ENCODE measurements around the gene SAA1. TPM values are rescaled to one million over a fixed set of nuclear protein-coding genes. Genes with fewer than 3 reads are reported as not detected.

Gene SAA1
- total RNA-seq, 2 experiments from 2014 or later, result not detected

GRCh38 chr11:18299721-18300120 is 33.7 kb downstream of the SAA1 start:
- intact Hi-C loops (cut with micrococcal nuclease; ENCODE audit: unreplicated experiment), result no loop called here

GRCh38 chr11:18304745-18305144 is 38.7 kb downstream of the SAA1 start:
- BruUV-seq (replicated peaks), result no TSS peak
- no peak overlapping the region for H2AFZ ChIP-seq (ENCODE audit: low read length)
- intact Hi-C loops (cut with micrococcal nuclease; ENCODE audit: unreplicated experiment), result no loop called here
- CTCF ChIA-PET (ENCODE audit: unreplicated experiment), result no interaction called here
- no peak overlapping the region for H3K27ac ChIP-seq (ENCODE audit: low read depth, low read length, poor library complexity, severe bottlenecking)
- H3K9me2 ChIP-seq (ENCODE audit: insufficient read depth, low read length), result no peaks in the 10 kb centered on the region
- H3K4me2 ChIP-seq (ENCODE audit: low read length), result no peak overlapping the region
- peaks cover 96% of the 10 kb centered on the region for H3K36me3 ChIP-seq (ENCODE audit: insufficient read depth, low read length)
- no peak overlapping the region for H3K4me3 ChIP-seq (ENCODE audit: low read depth, low read length, poor library complexity, severe bottlenecking)
- no peaks in the 10 kb centered on the region for H3K79me2 ChIP-seq (ENCODE audit: insufficient read depth, low read depth, low read length)
- DNase-seq (ENCODE audit: low spot score), result no peak
- H3K9me3 ChIP-seq (ENCODE audit: low read length), result no peaks in the 10 kb centered on the region
- H3K4me1 ChIP-seq (ENCODE audit: insufficient read depth, low read length, poor library complexity, severe bottlenecking), result no peaks in the 10 kb centered on the region
- no peaks in the 10 kb centered on the region for H4K20me1 ChIP-seq (ENCODE audit: insufficient read depth, low read length)
- no peak for TF ChIP-seq EZH2phosphoT487 (IDR thresholded peaks at IDR 0.05; ENCODE audit: borderline replicate concordance, low read depth, low read length)
- TF ChIP-seq, protein P1, sequence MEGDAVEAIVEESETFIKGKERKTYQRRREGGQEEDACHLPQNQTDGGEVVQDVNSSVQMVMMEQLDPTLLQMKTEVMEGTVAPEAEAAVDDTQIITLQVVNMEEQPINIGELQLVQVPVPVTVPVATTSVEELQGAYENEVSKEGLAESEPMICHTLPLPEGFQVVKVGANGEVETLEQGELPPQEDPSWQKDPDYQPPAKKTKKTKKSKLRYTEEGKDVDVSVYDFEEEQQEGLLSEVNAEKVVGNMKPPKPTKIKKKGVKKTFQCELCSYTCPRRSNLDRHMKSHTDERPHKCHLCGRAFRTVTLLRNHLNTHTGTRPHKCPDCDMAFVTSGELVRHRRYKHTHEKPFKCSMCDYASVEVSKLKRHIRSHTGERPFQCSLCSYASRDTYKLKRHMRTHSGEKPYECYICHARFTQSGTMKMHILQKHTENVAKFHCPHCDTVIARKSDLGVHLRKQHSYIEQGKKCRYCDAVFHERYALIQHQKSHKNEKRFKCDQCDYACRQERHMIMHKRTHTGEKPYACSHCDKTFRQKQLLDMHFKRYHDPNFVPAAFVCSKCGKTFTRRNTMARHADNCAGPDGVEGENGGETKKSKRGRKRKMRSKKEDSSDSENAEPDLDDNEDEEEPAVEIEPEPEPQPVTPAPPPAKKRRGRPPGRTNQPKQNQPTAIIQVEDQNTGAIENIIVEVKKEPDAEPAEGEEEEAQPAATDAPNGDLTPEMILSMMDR (conservative IDR thresholded peaks at IDR 0.05; ENCODE audit: low read length), result no peak
- POLR2A ChIA-PET, result interaction anchor here (0.7 to 1.5 kb wide), 2 partner anchors 10 to 13 kb away, joined by 3 read pairs; no protein-coding TSS in a partner anchor

More at GRCh38 chr11:18299721-18300120, 33.7 kb downstream of the SAA1 start:
- TF ChIP-seq EZH2phosphoT487 (IDR thresholded peaks at IDR 0.05; ENCODE audit: borderline replicate concordance, low read depth, low read length), result no peak
- TF ChIP-seq, protein P1 (conservative IDR thresholded peaks at IDR 0.05; ENCODE audit: low read length), result no peak
- Histone ChIP-seq H3K27ac (ENCODE audit: low read depth, low read length, poor library complexity, severe bottlenecking) (no peak overlapping the region), H4K20me1 (ENCODE audit: insufficient read depth, low read length) (no peaks in the 10 kb centered on the region), H3K9me2 (ENCODE audit: insufficient read depth, low read length) (no peaks in the 10 kb centered on the region), H3K36me3 (ENCODE audit: insufficient read depth, low read length) (peaks cover 96% of the 10 kb centered on the region), H3K79me2 (ENCODE audit: insufficient read depth, low read depth, low read length) (no peaks in the 10 kb centered on the region), H2AFZ (ENCODE audit: low read length) (no peak overlapping the region), H3K4me2 (ENCODE audit: low read length) (no peak overlapping the region), H3K4me3 (ENCODE audit: low read depth, low read length, poor library complexity, severe bottlenecking) (no peak overlapping the region), H3K9me3 (ENCODE audit: low read length) (no peaks in the 10 kb centered on the region), H3K4me1 (ENCODE audit: insufficient read depth, low read length, poor library complexity, severe bottlenecking) (no peaks in the 10 kb centered on the region)
- CTCF ChIA-PET (ENCODE audit: unreplicated experiment), result no interaction called here
- POLR2A ChIA-PET, result interaction anchor here (0.6 to 1.7 kb wide), 5 partner anchors 10 to 226 kb away, joined by 3 to 15 read pairs (median 5); partner anchors contain the start of genes GTF2H1 and HPS5
- no peak for DNase-seq (ENCODE audit: low spot score)
- no TSS peak for BruUV-seq (replicated peaks)

- no peaks in the 10 kb centered on the region for H3K9me2 ChIP-seq (ENCODE audit: insufficient read depth, low read length)
- POLR2A ChIA-PET, result interaction anchor here (0.7 to 3.2 kb wide), 5 partner anchors 9 to 27 kb away, joined by 3 to 14 read pairs (median 4); no protein-coding TSS in a partner anchor
- DNase-seq (ENCODE audit: low spot score), result no peak
- no peaks in the 10 kb centered on the region for H3K9me3 ChIP-seq (ENCODE audit: low read length)
- H3K4me1 ChIP-seq (ENCODE audit: insufficient read depth, low read length, poor library complexity, severe bottlenecking), result peaks cover 14% of the 10 kb centered on the region
- no peak overlapping the region for H3K4me3 ChIP-seq (ENCODE audit: low read depth, low read length, poor library complexity, severe bottlenecking)
- H3K79me2 ChIP-seq (ENCODE audit: insufficient read depth, low read depth, low read length), result no peaks in the 10 kb centered on the region; the same call in 1 of the 2 replicates
- peaks cover 95% of the 10 kb centered on the region for H3K36me3 ChIP-seq (ENCODE audit: insufficient read depth, low read length)
- no peak overlapping the region for H3K4me2 ChIP-seq (ENCODE audit: low read length)
- BruUV-seq (replicated peaks), result no TSS peak
- CTCF ChIA-PET (ENCODE audit: unreplicated experiment), result no interaction called here
- no peak overlapping the region for H2AFZ ChIP-seq (ENCODE audit: low read length)
- intact Hi-C loops (cut with micrococcal nuclease; ENCODE audit: unreplicated experiment), result no loop called here
- H4K20me1 ChIP-seq (ENCODE audit: insufficient read depth, low read length), result no peaks in the 10 kb centered on the region
- no peak for TF ChIP-seq EZH2phosphoT487 (IDR thresholded peaks at IDR 0.05; ENCODE audit: borderline replicate concordance, low read depth, low read length)
- TF ChIP-seq, protein P1 (conservative IDR thresholded peaks at IDR 0.05; ENCODE audit: low read length), result no peak
- no peak overlapping the region for H3K27ac ChIP-seq (ENCODE audit: low read depth, low read length, poor library complexity, severe bottlenecking)
Observed at GRCh38 chr11:18307461-18308139, 41.5 kb downstream of the SAA1 start.
